Panc1 (cell line): ENCODE data around the gene TMEM222. TPM values are rescaled to one million over a fixed set of nuclear protein-coding genes. Genes with fewer than 3 reads are reported as not detected.

Experiments
- ATAC-seq: fragments of 200-7000 bp; cut with Tn5 transposase; 2 replicates; pipeline ENCODE4 v1.9.1; 2020; ENCODE audit warnings: mild to moderate bottlenecking, moderate library complexity
- BruUV-seq: library from RNA; stranded (reverse); fragments of 400-500 nt; replicated peaks from 2 replicates; lab custom pipeline; 2021; lab: Mats Ljungman, UMichigan
- CTCF ChIA-PET: fragments of 300-600 bp; sonication (Branson Sonifier 250); formaldehyde crosslinking; loops from one replicate; lab custom pipeline; 2022; ENCODE audit warnings: antibody characterized with exemption; lab: Charles Lee
- POLR2A ChIA-PET: fragments of 300-600 bp; sonication (Branson Sonifier 250); formaldehyde crosslinking; loops from one replicate; lab custom pipeline; 2022; ENCODE audit warnings: antibody characterized with exemption; lab: Charles Lee
- DNase-seq: peaks from one replicate; pipeline ENCODE4 v3.0.0-alpha.2; 2010; ENCODE audit warnings: low read depth, low spot score
- H3K27ac ChIP-seq: 2 replicates; pipeline ENCODE4 v1.5.1; 2011; ENCODE audit warnings: mild to moderate bottlenecking, low read length, inconsistent platforms
- H3K27me3 ChIP-seq: fragments of 200-500 bp; sonication (Bioruptor generic); 2 replicates; pipeline ENCODE4 v1.6.0; 2014; ENCODE audit warnings: low read length, inconsistent platforms; ENCODE audit not compliant: control insufficient read depth, insufficient read depth
- H3K36me3 ChIP-seq: fragments of 200-500 bp; sonication (Bioruptor generic); 2 replicates; pipeline ENCODE4 v1.5.1; 2014; ENCODE audit warnings: inconsistent platforms, mild to moderate bottlenecking, low read length, moderate library complexity; ENCODE audit not compliant: control insufficient read depth, insufficient read depth
- H3K4me1 ChIP-seq: 2 replicates; pipeline ENCODE4 v1.5.1; 2011; ENCODE audit warnings: inconsistent platforms, mild to moderate bottlenecking, low read length, moderate library complexity; ENCODE audit not compliant: control insufficient read depth, insufficient read depth
- H3K4me3 ChIP-seq, 2 experiments: 2 replicates each; pipeline ENCODE4 v1.5.1; 2011 to 2012; ENCODE audit warnings: low read depth in 2 of 2, low read length in 2 of 2, mild to moderate bottlenecking in 2 of 2, inconsistent platforms in 1 of 2, moderate library complexity in 1 of 2
- H3K9me3 ChIP-seq: fragments of 200-500 bp; sonication (Bioruptor generic); 2 replicates; pipeline ENCODE4 v1.5.1; 2014; ENCODE audit warnings: low read depth, mild to moderate bottlenecking, inconsistent platforms, low read length, moderate library complexity; ENCODE audit not compliant: control insufficient read depth, insufficient read depth
- CTCF ChIP-seq: fragments of 450-650 bp; IDR thresholded peaks from 2 replicates; pipeline ENCODE4 v1.5.1; 2017; ENCODE audit warnings: mild to moderate bottlenecking
- POLR2AphosphoS5 ChIP-seq: IDR thresholded peaks from 2 replicates; pipeline ENCODE4 v1.6.1; 2012; ENCODE audit warnings: mild to moderate bottlenecking, low read depth, low read length, moderate library complexity
- REST ChIP-seq, 2 experiments: IDR thresholded peaks; 2 replicates each; pipeline ENCODE4 v1.6.1; 2011 to 2012; ENCODE audit warnings: low read depth in 2 of 2, control low read depth in 1 of 2, low read length in 1 of 2, mild to moderate bottlenecking in 1 of 2, moderate library complexity in 1 of 2; ENCODE audit not compliant: insufficient read depth in 1 of 2
- SIN3A ChIP-seq: IDR thresholded peaks from 2 replicates; pipeline ENCODE4 v1.6.1; 2012; ENCODE audit warnings: low read depth, mild to moderate bottlenecking, low read length, moderate library complexity, borderline replicate concordance; ENCODE audit not compliant: insufficient read depth
- TCF7L2 ChIP-seq: IDR thresholded peaks from 2 replicates; pipeline ENCODE4 v1.6.1; 2011; ENCODE audit warnings: mild to moderate bottlenecking, low read depth, low read length, inconsistent platforms
- in situ Hi-C: cut with HindIII; loops from 2 replicates; pipeline ENCODE4 v1.10.0; 2016; ENCODE audit warnings: low sequenced_read_pairs, low pct_unique_long_range_greater_than_20kb
- intact Hi-C: fragments of 100-400 bp; cut with micrococcal nuclease; formaldehyde crosslinking; loops from one replicate; pipeline ENCODE4 v1.10.0; 2022; ENCODE audit not compliant: unreplicated experiment
- total RNA-seq: library from RNA; stranded (reverse); gene quantifications from one replicate; pipeline ENCODE4 v1.2.1, GENCODE V29; 2021; ENCODE audit not compliant: unreplicated experiment

TMEM222 gene
- total RNA-seq, 1 experiment from 2014 or later = 55.3 TPM

- no peaks in the 10 kb centered on the region for H3K9me3 ChIP-seq
- H3K4me1 ChIP-seq = no peaks in the 10 kb centered on the region
- ChIA-PET CTCF (no interaction called here), POLR2A (no interaction called here)
- H3K4me3 ChIP-seq = no peak overlapping the region
- H3K36me3 ChIP-seq = no peaks in the 10 kb centered on the region
- in situ Hi-C loops (no loop called here), intact Hi-C loops (no loop called here)
- TF ChIP-seq CTCF (no peak), POLR2AphosphoS5 (no peak), REST (IDR thresholded peaks at IDR 0.05; ENCODE audit: insufficient read depth in 1 of 2, low read depth in 2 of 2, low read length in 1 of 2) (no peak)
- ATAC-seq (no peak), DNase-seq (no peak)
- no peak overlapping the region for H3K27ac ChIP-seq
- no peaks in the 10 kb centered on the region for H3K27me3 ChIP-seq
- no TSS peak for BruUV-seq
Observed at GRCh38 chr1:27307874-27308598, 13.9 kb upstream of the TMEM222 start.

DNA sequence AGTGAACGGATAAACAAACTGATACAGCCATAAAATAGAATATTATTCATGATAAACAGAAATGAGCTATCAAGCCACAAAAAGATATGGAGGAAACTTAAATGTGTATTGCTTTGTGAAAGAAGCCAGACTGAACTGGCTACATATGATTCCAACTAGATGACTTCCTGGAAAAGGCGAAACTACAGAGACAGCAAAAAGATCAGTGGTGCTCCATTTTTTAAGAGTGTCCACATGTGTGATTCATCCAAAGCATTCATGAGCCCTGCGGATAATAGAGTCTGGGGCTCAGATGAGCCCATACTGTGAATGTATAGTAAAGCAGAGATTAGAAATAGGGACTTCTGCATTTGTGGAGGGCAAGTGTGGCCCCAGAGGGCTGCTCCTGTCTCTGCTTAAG lies 7.8 kb upstream of the TMEM222 start:
- no peaks in the 10 kb centered on the region for H3K4me1 ChIP-seq
- no peaks in the 10 kb centered on the region for H3K27me3 ChIP-seq
- BruUV-seq = no TSS peak
- DNase-seq = no peak
- H3K36me3 ChIP-seq = no peaks in the 10 kb centered on the region
- no peak overlapping the region for H3K27ac ChIP-seq
- ChIA-PET POLR2A (no interaction called here), CTCF (no interaction called here)
- TF ChIP-seq POLR2AphosphoS5 (no peak), TCF7L2 (no peak), SIN3A (no peak), REST (IDR thresholded peaks at IDR 0.05; ENCODE audit: insufficient read depth in 1 of 2, low read depth in 2 of 2, low read length in 1 of 2) (no peak), CTCF (no peak)
- no peak for ATAC-seq
- H3K9me3 ChIP-seq = no peaks in the 10 kb centered on the region
- intact Hi-C loops (no loop called here), in situ Hi-C loops (no loop called here)
- H3K4me3 ChIP-seq = no peak overlapping the region
